ENCODE results near the gene ABCA9. TPM values are rescaled to one million over a fixed set of nuclear protein-coding genes. Genes with fewer than 3 reads are reported as not detected.

Gene ABCA9
- polyA plus RNA-seq, 1 donor (not counting 4 experiments of a cell fraction or from before 2014, with no cell fraction given): 0.17 TPM

DNA sequence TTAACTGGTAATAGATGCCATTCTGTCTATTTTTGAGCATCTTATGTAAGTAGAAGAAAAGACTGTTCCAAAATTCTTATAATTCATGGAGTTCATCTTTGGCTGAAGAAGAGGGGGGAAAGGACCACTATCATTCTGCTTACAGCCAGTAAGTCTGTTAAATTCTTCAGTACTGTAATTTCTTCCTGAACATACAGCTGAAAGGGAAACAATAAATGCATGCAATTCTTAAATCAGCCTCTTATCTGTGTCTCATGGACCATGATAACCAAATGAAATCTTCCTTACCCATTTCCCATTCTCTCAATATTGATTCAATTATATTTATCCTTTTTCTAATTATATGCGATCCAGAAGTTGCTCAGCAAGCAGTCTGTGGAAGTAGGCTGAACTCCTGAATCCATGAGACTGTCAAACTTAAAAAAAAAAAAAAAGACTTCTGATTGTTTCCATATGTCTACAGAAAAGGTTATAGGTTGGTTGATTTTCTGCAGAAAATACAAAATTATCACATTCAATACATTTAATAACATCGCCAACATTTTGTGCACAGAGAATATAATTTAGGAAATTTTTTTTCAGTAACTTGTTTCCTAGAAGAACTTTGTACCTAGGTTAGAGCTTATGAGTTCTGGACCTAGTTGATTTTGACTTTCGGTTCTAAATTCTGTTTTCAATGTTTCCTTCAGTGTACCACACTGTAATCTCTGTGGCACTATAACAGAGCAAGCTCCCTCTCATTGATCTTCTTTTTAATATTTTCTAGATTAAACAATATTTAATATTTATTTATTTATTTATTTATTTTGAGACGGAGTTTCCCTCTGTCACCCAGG, 1.2 kb upstream of the ABCA9 start:
- no peaks in the 10 kb centered on the region for H3K9me1 ChIP-seq (ENCODE audit: control insufficient read depth, extremely low read depth, insufficient read depth, low read length)
- no peaks in the 10 kb centered on the region for H4K20me1 ChIP-seq (ENCODE audit: control insufficient read depth, extremely low read depth, insufficient read depth, low read length)
- TF ChIP-seq, protein P1, sequence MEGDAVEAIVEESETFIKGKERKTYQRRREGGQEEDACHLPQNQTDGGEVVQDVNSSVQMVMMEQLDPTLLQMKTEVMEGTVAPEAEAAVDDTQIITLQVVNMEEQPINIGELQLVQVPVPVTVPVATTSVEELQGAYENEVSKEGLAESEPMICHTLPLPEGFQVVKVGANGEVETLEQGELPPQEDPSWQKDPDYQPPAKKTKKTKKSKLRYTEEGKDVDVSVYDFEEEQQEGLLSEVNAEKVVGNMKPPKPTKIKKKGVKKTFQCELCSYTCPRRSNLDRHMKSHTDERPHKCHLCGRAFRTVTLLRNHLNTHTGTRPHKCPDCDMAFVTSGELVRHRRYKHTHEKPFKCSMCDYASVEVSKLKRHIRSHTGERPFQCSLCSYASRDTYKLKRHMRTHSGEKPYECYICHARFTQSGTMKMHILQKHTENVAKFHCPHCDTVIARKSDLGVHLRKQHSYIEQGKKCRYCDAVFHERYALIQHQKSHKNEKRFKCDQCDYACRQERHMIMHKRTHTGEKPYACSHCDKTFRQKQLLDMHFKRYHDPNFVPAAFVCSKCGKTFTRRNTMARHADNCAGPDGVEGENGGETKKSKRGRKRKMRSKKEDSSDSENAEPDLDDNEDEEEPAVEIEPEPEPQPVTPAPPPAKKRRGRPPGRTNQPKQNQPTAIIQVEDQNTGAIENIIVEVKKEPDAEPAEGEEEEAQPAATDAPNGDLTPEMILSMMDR (optimal IDR thresholded peaks at IDR 0.05 in 1 of 3, IDR thresholded peaks at IDR 0.05 in 1 of 3, conservative IDR thresholded peaks at IDR 0.05 in 1 of 3; ENCODE audit: extremely low read depth in 1 of 3, insufficient read depth in 2 of 3, low read length in 3 of 3): no peak
- TF ChIP-seq EZH2 (IDR thresholded peaks at IDR 0.05; ENCODE audit: low read length): no peak
- no peak overlapping the region for H2AFZ ChIP-seq (ENCODE audit: control insufficient read depth, low read length)
- DNase-seq (ENCODE audit: low read depth, low spot score): no peak
- H3K9ac ChIP-seq (ENCODE audit: control insufficient read depth, extremely low read depth, insufficient read depth, low read length): no peak overlapping the region
- no peaks in the 10 kb centered on the region for H3K36me3 ChIP-seq (ENCODE audit: control insufficient read depth in 2 of 2, extremely low read depth in 1 of 2, insufficient read depth in 2 of 2, low read length in 2 of 2)
- no peak overlapping the region for H3K4me3 ChIP-seq (ENCODE audit: control insufficient read depth in 2 of 3, extremely low read depth in 1 of 3, insufficient read depth in 2 of 3, low read depth in 1 of 3, low read length in 3 of 3)
- dilution Hi-C loops (cut with MboI; ENCODE audit: extremely low pct_ligation_motif_present, low sequenced_read_pairs): no loop called here
- no peak overlapping the region for H3K4me2 ChIP-seq (ENCODE audit: control insufficient read depth, extremely low read depth, insufficient read depth, low read depth, low read length)
- H3K4me1 ChIP-seq (ENCODE audit: control insufficient read depth, extremely low read depth, insufficient read depth, low read length): no peaks in the 10 kb centered on the region
- no peak overlapping the region for H3K27ac ChIP-seq (ENCODE audit: control insufficient read depth, insufficient read depth, low read length)
- H3K9me3 ChIP-seq (ENCODE audit: control insufficient read depth, low read depth, low read length): no peaks in the 10 kb centered on the region
- no peaks in the 10 kb centered on the region for H3K27me3 ChIP-seq (ENCODE audit: control insufficient read depth, extremely low read depth, insufficient read depth, low read length)
- no peak for FAIRE-seq
- no peaks in the 10 kb centered on the region for H3K79me2 ChIP-seq (ENCODE audit: control insufficient read depth, insufficient read depth, low read length)

DNA sequence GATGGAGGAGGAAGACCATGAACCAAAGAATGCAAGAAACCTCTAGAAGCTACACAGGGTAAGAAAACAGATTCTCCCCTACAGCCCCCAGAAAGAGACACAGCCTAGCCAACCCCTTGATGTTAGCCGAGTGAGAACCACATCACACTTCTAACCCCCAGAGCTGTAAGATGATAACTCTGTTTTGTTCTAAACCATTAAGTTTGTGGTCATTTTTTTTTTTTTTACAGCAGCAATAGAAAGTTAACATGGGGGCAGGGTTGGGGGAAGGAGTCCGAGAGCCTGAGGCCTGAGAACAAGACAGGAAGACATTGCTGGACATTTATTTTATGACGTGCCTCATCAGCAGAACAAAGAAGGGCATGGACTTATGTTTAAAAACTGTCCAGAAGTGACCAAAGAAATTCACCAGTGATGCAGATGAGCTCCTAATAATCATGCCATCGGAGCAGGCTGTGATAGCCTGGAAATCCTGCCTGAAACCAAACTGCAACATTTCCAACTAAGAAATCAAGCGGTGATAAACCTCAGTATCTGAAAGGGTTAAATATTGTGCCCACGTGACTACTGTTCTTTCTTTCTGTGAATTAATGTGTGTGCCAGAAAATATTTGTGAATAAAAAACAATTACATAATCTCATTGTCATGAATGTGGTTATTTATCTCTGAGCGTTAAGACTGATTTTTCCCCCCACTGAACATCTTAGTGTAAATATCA, 1.1 kb downstream of the ABCA9 start:
- Histone ChIP-seq H4K20me1 (ENCODE audit: control insufficient read depth, extremely low read depth, insufficient read depth, low read length) (no peaks in the 10 kb centered on the region), H3K79me2 (ENCODE audit: control insufficient read depth, insufficient read depth, low read length) (no peaks in the 10 kb centered on the region), H3K27ac (ENCODE audit: control insufficient read depth, insufficient read depth, low read length) (no peak overlapping the region), H3K36me3 (ENCODE audit: control insufficient read depth in 2 of 2, extremely low read depth in 1 of 2, insufficient read depth in 2 of 2, low read length in 2 of 2) (no peaks in the 10 kb centered on the region), H3K9ac (ENCODE audit: control insufficient read depth, extremely low read depth, insufficient read depth, low read length) (no peak overlapping the region), H3K4me2 (ENCODE audit: control insufficient read depth, extremely low read depth, insufficient read depth, low read depth, low read length) (no peak overlapping the region), H3K9me1 (ENCODE audit: control insufficient read depth, extremely low read depth, insufficient read depth, low read length) (no peaks in the 10 kb centered on the region), H3K4me3 (ENCODE audit: control insufficient read depth in 2 of 3, extremely low read depth in 1 of 3, insufficient read depth in 2 of 3, low read depth in 1 of 3, low read length in 3 of 3) (no peak overlapping the region), H2AFZ (ENCODE audit: control insufficient read depth, low read length) (no peak overlapping the region), H3K4me1 (ENCODE audit: control insufficient read depth, extremely low read depth, insufficient read depth, low read length) (no peaks in the 10 kb centered on the region), H3K27me3 (ENCODE audit: control insufficient read depth, extremely low read depth, insufficient read depth, low read length) (no peaks in the 10 kb centered on the region), H3K9me3 (ENCODE audit: control insufficient read depth, low read depth, low read length) (no peaks in the 10 kb centered on the region)
- TF ChIP-seq, protein P1 (optimal IDR thresholded peaks at IDR 0.05 in 1 of 3, IDR thresholded peaks at IDR 0.05 in 1 of 3, conservative IDR thresholded peaks at IDR 0.05 in 1 of 3; ENCODE audit: extremely low read depth in 1 of 3, insufficient read depth in 2 of 3, low read length in 3 of 3): no peak
- no peak for TF ChIP-seq EZH2 (IDR thresholded peaks at IDR 0.05; ENCODE audit: low read length)
- DNase-seq (ENCODE audit: low read depth, low spot score) (no peak), FAIRE-seq (no peak)
- dilution Hi-C loops (cut with MboI; ENCODE audit: extremely low pct_ligation_motif_present, low sequenced_read_pairs): no loop called here

Data from keratinocyte (primary cell).